Measurements from ENCODE around the gene FBP1.

Gene FBP1

DNA sequence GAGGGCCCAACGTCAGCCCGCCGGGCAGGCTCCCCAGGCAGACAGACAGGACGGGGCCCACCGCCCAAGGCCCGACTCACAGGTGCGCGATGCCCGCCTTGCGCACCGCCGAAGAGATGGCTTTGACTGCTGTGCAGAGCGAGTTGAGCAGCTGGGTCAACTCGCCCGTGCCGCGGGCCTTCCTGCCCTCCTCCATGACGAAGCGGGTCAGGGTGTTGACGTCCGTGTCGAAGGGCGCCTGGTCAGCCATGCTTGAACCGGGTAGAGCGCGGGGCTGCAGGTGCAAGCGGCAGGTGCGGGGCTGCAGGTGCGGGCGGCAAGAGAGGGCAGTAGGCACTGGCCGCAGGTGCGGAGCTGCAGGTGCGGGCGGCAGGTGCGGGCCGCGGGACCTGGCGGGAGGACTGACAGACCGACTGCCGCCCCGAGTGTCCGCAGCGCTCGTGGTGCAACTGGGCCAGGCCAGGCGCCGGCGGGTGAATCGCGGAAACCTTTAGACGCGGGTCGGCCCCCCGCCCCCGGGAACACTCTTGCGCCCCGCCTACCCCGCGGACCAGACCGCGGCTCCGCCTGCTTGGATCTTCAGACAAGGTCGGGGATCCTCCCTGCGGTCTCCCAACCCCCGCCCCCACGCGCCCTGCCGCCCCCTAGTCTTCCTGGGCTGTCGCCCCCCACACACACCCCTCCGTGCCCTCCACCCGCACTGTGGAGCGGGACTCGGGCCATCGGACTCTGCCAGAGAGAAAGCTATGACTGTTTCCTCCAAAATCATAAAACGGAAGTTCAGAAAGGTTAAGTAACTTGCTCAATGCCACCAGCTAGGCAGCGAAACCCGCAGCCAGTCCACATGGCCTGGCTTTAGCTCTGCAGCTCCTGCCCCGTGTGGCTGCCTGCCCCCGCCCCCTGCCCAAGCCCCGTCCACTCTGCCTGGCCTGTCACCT, at the start of gene FBP1:
Gene FBP1, minus strand, starts transcription at position 458 of the 938 bp plus-strand sequence. Its CDS starts 208 bp downstream, at position 250.
- DNase-seq, result peak; percentile 33

DNA sequence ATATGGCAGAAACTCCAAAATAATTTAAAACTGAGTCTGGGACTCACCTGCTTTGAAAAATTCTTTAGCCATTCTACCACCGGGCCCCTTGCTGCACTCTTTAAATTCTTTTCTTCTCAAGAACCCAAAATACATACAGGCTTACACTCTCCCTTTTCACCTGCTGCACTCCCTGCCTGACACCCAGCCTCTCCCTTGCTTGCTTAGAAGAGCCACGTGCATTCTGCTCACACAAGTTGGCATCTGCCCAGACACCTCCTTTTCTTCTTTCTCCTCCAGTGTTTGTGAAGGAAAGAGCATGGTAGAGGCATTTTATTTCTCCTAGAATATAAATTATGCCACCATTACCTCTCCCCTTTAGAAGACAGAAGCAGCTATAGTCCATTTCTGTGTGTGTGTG, 48.1 kb upstream of the FBP1 start:
- DNase-seq, result no peak

DNA sequence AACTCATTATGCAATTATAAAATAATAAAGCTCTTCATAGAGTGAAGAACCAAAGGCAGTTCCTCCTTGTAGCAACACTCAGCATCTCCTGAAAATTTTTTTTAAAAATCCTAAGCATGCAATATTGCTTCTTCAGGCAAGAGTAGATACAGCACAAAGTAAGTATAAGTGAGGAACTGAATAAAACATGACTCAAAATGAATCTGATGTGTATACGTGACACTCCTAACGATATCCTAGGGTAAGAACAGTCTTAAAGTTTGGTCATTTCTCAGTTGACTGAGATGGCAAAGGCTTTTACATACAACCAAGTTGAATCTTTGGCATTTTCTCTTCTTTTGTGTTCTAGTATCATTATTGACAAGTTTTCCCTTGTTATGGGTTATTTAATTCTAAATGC, 46.0 kb upstream of the FBP1 start:
- DNase-seq, result no peak

DNA sequence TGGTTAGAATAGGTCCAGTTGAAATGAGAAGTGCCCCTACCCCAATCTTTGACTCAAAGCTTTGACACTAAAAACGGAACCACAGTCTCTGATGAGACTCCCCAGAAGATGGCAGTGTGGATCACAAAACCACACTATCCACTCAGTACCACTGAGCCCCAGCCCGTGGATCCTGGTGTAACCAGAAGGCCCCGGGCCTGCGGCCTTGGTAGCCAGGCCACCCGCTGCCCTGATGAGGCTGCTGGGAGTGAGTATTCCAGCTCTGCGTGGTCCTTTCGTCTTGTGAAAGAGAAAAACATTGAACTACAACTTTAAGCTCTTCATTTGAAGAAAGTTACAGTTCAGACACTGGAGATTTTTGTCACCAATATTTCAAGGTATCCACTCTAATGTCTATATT, 42.2 kb upstream of the FBP1 start:
- DNase-seq, result peak; percentile 52

DNA sequence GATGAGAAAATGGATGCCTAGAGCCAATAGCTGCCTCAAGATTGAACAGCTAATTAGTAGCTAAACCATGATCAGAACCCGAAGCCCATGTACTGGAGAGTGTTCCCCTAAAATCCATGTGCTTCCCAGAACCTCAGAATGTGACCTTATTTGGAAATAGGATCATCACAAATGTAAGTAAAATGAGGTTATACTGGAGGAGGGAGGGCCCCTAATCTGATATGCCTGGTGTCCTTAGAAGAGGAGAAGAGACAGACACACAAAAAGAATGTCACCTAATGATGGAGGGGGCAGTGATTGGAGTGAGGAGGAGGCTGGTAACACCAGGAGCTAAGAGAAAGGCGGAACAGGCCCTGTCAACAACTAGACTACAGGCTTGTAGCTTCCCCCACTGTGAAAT, 41.3 kb upstream of the FBP1 start:
- no peak for DNase-seq

DNA sequence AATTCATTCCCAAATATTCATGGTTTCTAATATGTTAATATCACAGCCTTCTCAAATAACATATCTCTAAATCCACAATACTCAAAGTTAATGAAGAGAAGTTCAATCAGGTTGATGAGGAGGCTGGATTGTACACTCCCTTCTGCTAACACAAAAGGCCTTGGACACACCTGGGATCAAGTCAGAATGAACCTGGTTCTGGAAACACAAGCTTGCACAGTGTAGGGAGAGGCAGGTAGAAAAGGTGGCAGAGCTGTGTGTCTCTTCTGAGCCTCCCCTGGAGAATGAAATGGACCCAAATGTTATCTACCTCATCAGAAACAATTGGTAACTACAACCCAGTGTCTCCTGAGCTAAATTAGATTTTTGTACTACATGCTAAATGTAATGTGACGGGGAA, 40.7 kb upstream of the FBP1 start:
- no peak for DNase-seq

DNA sequence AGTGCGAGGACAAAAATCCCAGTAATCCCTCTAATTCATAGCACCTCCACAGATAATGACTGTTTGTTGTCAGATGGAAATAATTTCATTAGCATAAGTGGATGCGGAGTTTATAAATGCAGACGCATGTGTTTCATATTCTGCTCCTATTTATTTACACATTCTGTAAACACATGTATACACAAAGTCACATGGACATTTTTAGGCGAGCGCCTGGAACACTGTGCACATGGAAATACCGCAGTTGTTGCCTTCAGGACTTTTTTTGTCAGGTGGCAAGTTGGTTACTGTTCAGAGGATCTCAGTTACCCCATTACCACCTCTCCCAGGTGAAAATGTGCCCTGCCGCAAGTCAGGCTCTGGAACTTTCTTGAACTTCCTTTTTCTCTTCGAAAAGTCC, 40.3 kb upstream of the FBP1 start:
- DNase-seq, result no peak

DNA sequence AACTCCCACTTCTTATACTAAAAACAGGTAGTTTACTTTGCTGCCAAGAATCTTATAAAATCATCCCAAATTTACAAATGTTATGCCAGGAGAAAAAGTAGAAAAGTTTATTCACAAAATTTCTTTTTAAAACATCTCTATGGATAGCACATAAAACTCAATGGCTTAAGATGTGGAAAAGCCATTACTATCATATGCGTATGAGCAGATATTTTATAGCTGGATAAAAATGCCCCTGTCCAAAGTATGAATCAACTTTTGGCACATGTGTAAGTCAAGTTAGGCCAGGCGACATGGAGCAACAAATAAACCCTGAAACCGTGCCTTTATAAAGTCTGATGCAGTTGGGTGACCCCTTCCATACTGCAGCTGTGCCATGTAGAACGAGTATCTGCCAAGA, 38.6 kb upstream of the FBP1 start:
- no peak for DNase-seq

DNA sequence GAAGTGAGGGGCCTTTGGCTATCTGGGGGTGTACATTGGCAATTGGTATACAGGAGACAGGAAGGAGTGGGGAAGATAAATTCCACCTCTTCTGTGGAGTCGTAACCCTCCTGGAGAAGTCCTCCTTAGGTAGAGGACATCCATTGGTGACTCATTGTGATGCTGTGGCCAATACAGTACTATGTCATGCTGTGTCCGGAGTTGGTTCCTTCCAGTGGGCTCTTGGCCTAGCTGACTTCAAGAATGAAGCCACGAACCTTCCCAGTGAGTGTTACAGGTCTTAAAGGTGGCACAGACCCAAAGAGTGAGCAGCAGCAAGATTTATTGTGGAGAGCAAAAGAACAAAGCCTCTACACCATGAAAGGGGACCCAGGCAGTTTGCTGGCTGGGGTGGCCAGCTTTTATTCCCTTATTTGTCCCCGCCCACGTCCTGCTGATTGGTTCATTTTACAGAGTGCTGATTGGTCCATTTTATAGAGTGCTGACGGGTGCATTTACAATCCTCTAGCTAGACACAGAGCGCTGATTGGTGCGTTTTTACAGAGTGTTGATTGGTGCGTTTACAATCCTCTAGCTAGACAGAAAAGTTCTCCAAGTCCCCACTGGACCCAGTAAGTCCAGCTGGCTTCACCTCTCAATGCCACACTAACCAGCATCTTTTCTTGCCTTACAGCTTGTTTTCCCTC, 37.3 kb upstream of the FBP1 start:
- DNase-seq, result no peak

DNA sequence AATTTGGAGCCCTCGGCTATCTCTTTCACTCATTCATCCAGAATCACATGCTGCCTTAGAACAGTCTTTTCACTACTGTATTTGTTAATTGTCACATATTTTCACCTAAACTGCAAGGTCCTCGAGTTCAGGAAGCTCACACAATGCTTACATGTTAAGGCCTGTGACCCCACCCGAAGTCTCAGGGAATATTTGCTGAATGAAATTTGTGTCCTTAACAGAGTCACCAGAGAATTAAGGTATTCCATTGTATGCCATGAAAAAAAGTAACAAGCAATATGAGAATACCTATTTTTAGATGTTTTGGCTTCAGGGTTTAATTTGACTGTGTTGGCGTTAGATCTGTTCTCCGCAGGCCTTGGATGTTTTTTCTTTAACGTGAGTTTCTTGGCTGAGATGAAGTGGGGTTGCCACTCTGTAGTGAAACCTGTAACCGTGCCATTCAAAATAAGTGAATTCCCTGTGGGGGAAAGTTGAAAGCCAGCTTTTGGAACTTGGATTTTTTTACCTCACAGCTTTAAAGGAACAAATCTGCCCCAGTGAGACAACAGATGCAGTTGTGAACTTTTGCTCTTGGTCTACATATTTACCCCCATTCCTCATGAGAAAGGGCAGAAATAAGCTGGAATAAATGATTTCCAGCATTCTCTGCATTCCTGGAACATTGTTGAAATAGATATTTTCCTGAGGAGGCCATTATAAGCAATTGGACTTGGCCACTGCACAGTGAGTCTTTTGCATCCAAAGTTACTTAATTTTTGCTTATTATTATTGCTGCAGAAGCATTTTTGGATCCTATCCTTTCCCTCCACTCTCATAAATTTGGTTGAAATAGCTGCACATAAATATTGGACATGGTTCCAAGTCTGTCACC, 35.9 kb upstream of the FBP1 start:
- no peak for DNase-seq

DNA sequence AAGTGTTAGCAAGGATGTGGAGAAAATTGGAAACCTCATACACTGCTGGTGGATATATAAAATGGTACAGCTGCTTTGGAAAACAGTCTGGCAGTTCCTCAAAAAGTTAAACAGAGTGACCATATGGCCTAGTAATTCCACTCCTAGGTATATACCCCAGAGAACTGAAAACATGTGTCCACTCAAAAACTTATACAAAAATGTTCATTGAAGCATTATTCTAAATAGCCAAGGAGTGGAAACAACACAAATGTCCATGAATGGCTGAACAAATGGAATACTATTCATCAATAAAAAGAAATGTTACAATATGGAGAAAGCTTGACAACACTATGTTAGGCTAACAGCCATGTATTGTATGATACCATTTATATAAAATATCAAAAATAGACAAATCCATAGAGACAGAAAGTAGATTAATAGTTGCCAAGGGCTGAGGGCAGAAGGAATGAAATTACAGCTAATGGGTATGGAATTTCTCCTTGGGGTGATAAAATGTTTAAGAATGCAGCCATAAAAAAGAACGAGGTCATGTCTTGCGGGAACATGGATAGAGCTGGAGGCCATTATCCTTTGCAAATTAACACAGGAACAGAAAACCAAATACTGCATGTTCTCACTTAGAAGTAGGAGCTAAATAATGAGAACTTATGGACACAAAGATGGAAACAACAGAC, 33.6 kb upstream of the FBP1 start:
- DNase-seq, result no peak

DNA sequence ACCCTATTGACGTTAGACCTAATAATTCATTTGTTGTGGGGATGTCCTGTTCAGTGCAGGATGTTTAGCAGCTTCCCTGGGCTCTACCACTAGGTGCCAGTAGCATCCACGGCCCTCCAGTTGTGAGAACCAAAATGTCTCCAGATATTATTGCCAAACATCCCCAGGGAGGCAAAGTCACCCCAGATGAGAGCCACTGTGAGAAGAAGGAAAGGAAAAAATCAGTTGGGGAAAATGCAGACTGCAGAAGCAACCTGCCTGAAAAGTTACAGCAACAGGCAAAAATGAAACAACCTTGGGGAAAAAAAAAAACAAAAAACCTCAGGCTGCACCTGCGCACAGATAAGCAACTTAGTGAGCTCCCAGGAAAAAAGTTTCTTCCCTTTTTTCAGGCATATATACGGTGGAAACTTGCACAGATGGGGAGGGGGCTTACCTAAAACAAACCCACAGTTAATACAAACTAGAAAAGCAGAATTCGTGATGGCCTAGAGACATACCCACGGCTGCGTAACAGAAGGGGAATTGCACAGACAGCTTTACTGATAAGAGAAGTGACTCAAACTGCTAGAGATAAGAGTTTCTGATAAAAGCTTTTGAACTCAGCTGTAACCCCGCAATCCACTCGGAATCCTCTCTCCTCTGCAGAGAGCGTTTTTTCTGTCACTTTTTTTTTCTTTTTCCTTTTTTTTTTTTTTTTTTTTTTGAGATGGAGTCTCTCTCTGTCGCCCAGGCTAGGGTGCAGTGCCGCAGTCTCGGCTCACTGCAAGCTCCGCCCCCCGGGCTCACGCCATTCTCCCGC, 29.8 kb upstream of the FBP1 start:
- DNase-seq, result peak; percentile 47

DNA sequence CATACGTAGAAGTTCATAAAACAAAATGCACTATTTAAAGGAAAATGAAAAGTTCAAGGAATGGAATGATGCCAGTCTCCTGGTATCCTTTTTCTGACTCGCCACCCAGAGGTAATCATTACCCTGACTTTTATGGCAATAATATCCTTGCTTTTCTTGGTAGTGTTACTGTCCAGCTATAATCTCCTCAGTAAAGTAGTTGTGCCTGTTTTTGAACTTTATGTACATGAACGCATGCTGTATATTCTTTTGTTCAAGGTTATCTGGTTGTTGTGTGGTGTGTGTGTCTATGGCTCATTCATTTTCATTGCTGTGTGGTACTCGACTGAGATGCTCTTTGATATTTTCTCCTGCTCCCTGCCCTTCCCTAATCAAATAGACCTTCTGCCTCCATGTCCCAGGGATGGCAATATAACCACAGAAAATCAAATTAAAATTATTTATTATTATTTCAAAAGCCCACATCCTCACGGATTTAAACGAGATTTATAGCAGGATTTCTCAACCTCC, 29.2 kb upstream of the FBP1 start:
- DNase-seq, result no peak

DNA sequence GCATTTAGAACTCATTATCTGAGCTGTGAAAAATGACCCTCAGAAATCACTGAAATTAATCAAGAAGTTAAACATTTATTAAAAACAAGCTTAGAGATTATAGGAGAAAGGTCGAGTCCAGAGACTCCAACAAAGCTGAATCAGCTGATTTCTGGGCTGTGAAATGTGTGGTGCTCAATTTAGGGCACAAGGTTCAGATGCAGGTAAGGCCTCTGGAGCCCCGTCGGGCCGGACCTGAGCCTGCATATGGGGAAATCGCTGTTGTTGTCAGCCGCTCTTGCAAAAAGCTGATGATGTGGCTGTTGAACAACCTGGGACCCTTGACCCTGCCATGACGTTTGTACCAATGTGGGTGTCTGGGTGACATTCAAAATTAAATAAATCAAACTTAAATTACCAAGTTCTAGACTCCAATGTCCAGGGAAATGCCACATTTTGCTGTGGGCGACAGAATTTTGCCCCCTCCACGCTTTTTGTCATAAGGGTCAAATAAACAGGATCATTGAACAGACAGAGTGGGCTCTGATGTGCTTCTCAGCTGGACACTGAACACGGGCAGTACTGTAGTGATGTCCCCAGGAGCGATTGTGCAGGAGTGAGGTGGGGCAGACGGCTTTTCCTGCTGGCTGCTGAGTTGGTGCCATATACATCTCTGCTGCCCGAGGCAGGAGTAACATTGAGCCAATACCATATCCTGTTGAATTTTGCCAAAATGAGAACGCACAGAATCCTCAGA, 27.2 kb upstream of the FBP1 start:
- DNase-seq, result no peak

DNA sequence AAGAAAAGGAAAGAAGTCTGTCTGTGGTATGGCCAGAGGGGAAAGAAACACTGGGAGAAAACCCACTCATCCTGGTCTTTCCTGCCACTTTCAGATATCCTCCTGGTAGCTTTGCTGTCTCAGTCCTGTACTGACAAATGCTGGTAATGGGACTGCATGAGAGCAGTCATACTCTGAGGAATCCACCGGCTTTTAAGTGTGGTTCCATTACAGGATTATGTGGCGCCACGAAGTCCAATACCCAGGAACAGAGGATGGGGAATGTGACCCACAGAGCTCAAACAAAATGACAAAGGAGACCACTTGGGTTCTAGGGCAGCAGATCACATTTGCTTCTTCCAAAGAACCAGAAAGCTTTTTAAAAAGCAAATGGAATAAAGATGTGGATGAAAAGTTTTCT, 26.3 kb upstream of the FBP1 start:
- DNase-seq, result no peak

DNA sequence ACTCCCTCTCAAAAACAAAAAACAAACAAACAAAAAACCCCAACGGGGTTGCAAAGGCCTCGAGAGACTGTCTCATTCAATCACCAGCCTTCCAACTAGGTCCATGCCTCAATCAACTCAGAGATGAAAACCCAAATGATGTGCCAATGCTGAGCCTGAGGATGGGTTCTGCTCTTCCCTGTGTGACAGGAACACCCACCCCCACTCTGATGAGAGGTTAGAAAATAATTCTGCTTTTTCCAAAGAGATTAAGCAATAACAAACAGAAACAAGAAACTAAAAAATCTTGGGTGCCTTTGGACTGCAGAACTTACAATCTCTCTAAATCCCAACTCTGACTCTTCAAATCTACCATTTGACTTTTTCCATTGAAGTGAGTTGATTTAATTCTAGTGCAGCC, 25.5 kb upstream of the FBP1 start:
- no peak for DNase-seq

DNA sequence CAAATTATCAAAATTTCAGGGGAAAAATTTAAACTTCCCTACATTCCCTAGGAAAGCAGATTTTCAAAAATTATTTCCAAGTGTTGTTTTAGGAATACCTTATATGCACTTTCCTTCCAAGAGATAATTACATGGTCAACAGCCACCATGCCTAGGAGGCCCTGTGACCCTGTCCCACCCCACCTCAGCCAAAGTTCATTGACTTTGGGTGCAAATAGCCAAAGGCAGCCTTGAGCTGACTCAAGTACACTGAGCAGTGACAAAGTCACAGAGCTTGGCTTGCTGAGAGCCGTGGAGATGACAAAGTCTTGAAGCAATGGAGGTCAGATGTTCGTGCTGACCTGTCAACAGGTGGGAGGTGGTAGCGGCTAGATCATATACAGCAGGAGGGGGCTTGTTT, 24.3 kb upstream of the FBP1 start:
- DNase-seq, result no peak

DNA sequence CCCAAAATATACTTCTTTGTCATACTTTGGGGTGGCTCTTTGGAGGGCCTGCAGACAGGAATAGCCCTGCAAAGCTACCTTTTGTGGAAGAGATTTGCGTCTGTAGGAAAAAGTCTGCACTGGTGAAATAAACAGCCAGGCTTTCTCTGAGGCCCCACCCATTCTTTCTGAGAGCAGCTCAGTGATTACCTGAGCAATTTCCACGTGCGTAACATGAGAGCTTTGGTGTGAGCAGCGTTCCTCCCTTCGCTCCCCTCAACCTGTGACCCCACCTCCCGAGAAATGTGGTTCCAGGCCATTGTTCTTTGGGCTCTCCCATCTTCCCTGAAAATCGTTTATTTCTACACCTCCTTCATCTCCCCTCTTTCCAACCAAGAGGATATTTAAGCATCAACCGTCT, 23.8 kb upstream of the FBP1 start:
- no peak for DNase-seq

DNA sequence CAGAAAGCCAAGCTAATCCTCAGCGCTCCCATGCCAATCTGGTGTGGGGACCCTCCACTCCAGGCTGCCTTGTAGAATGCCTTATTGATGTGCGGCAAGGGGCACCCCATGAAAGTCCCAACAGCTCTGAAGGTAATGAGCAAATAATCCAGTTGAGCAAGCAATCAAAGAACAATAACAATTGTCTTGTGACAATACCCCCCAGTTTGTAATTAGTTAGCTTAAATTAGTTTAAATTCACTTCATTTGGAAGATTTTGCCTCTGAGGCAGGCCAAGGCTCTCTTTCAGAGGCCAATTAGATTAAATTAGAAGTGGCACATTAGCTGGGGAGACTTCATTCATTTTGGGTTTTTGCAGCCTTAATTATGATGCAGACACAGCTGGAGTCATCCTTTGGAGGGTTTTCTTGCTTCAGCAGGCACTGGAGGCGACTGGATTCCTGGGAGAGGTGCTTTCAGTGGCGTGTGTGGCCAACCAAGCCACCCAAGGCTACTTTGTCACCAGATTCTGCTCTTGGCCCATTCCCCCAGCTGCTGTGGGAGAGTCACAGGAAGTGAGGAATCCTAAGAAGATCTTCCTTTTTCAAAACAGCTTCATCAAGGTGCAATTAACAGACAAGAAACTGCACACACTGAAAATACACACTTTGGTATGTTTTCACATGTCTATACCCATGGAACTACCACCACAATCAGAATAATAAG, 17.9 kb upstream of the FBP1 start:
- DNase-seq, result no peak

DNA sequence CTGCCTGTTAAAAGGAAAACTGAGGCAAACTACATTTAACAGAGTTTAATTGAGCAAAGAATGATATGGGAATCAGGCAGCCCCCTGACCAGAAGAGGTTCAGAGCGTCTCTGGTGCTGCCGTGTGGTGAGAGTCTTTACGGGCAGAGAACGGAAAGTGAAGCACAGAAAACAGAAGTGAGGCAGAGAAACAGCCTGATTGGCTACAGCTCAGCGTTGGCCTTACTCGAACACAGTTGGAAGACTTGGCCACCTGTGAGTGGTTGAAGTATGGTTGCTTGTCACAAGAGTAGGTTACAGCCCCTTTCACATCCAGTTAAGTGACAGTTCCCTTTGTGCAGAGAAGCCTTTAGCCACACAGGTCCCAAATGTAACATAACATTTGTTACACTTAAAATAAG, 16.9 kb upstream of the FBP1 start:
- DNase-seq, result no peak

Data from activated CD4-positive, alpha-beta T cell treated with anti-CD3 and anti-CD28 coated beads, Interleukin-2, amount 50 U/mL, for 1 hour (primary cell).